Islet precursor cell (in vitro differentiated cells): ENCODE measurements around the gene MRPS26.

Experiments used
- DNase-seq: peaks from one replicate; pipeline ENCODE4 v3.0.0-alpha.2; 2018

Gene MRPS26

GRCh38 chr20:3077618-3078134 is 31.8 kb downstream of the MRPS26 start:
- DNase-seq: no peak

GRCh38 chr20:3080939-3081388 is 35.1 kb downstream of the MRPS26 start:
- no peak for DNase-seq

- DNase-seq: no peak
Observed at GRCh38 chr20:3081641-3082040, 35.8 kb downstream of the MRPS26 start.

GRCh38 chr20:3082306-3082951 is 36.6 kb downstream of the MRPS26 start:
- no peak for DNase-seq

- DNase-seq: no peak
Observed at GRCh38 chr20:3082955-3083952, 37.4 kb downstream of the MRPS26 start.

GRCh38 chr20:3084283-3084985 is 38.6 kb downstream of the MRPS26 start, which contains the start of gene AVP:
Gene AVP, minus strand, starts transcription at chr20:3084724. Its CDS starts 50 bp downstream, at chr20:3084674.
- no peak for DNase-seq

GRCh38 chr20:3084986-3085360 is 39.1 kb downstream of the MRPS26 start:
- DNase-seq: no peak

GRCh38 chr20:3085571-3086072 is 39.8 kb downstream of the MRPS26 start:
- DNase-seq: no peak

GRCh38 chr20:3088031-3088430 is 42.2 kb downstream of the MRPS26 start:
- no peak for DNase-seq

GRCh38 chr20:3090565-3090964 is 44.7 kb downstream of the MRPS26 start:
- no peak for DNase-seq

GRCh38 chr20:3092611-3093379 is 46.9 kb downstream of the MRPS26 start:
- no peak for DNase-seq

- DNase-seq: no peak
Observed at GRCh38 chr20:3093861-3094361, 48.1 kb downstream of the MRPS26 start.

GRCh38 chr20:3094848-3095629 is 49.2 kb downstream of the MRPS26 start:
- DNase-seq: no peak
